ENCODE data around the gene PDCL3. TPM values are rescaled to one million over a fixed set of nuclear protein-coding genes. Genes with fewer than 3 reads are reported as not detected.

The PDCL3 gene
- total RNA-seq, 1 experiment from 2014 or later: 22.1 TPM

DNA sequence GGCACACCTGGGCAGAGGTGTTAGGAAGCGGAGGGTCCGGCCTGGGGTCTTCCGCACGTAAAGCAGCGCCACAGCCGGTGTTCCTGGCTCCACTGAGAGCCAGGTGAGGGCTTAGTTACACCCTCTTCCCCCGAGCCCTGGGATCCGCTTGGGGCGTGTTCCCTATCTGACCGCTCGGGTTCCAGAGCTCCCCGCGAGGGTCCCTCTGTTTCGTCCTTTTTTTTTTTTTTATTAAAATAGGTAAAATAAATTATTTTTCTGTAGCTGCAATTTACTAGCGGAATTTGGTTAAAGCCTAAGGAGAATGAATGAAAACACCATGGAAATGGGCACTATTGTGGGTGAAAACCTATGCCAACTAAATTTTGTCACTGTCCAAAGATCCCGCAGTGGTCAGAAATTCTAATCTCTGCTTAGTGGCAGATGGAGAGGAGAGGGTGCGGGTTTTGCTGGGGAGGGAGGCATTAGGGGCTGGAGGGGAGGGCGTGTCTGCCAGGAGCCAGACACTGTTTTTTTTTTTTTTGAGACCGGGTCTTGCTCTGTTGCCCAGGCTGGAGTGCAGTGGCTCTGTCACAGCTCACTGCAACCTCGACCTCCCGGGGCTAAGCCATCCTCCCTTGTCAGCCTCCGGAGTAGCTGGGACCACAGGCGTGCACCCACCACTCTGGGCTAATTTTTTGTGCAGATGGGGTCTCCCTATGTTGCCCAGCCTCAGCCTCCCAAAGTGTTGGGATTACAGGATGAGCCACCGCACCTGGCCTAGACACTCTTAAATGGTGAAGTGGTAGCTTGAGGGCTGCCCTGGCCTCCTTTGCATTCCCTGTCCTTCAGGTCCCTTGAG is 834 bp downstream of the PDCL3 start:
- 0 out of 2 replicates have a peak overlapping the region, but pooled peaks have one; percentile 76 for H3K27ac Mint-ChIP-seq
- TF ChIP-seq RELA (CRISPR knock-in tag; IDR thresholded peaks at IDR 0.05; ENCODE audit: borderline replicate concordance) (no peak), ZNF121 (CRISPR knock-in tag; IDR thresholded peaks at IDR 0.05) (peak; percentile 89), FOXP1 (CRISPR knock-in tag; IDR thresholded peaks at IDR 0.05; ENCODE audit: borderline replicate concordance) (no peak)
- POLR2A ChIA-PET: interaction anchor here (0.5 to 1.5 kb wide), 3 partner anchors 38 to 147 kb away, joined by 3 to 9 read pairs (median 4); no protein-coding TSS in a partner anchor
- H3K4me1 Mint-ChIP-seq: peaks cover 17% of the 10 kb centered on the region
- DNase-seq (ENCODE audit: low spot score) (no peak), ATAC-seq (peak; percentile 12)
- no peaks in the 10 kb centered on the region for H3K27me3 Mint-ChIP-seq (ENCODE audit: low read depth)
- peak overlapping the region; percentile 82 for H3K4me3 Mint-ChIP-seq
- H3K9me3 Mint-ChIP-seq: peaks cover 3% of the 10 kb centered on the region
- CTCF ChIA-PET: interaction anchor here (0.6 to 1.9 kb wide), 10 partner anchors 14 to 859 kb away, joined by 3 to 9 read pairs (median 3); no protein-coding TSS in a partner anchor
- H3K36me3 Mint-ChIP-seq: peaks cover 23% of the 10 kb centered on the region

DNA sequence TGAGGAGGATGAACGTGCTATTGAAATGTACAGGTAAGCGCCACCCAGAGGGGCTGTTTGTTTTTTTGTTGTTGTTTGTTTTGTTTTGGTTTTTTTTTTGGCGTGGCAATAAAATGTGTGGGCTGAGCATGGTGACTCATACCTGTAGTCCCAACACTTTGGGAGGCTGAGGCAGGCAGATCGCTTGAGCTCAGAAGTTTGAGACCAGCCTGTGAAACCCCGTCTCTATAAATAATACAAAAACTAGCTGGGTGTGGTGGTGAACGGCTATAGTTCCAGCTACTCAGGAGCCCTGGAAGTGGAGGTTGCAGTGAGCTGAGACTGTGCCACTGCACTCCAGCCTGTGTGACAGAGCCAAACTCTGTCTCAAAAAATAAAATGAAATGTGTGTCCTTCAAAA is 6.2 kb downstream of the PDCL3 start:
- ATAC-seq (no peak), DNase-seq (ENCODE audit: low spot score) (no peak)
- TF ChIP-seq TP53 (CRISPR knock-in tag; IDR thresholded peaks at IDR 0.05) (no peak), ETV6 (CRISPR knock-in tag; IDR thresholded peaks at IDR 0.05) (no peak), JUN (CRISPR knock-in tag; IDR thresholded peaks at IDR 0.05) (no peak), NR3C1 (CRISPR knock-in tag; conservative IDR thresholded peaks at IDR 0.05; ENCODE audit: low read depth) (no peak), FOXJ3 (CRISPR knock-in tag; IDR thresholded peaks at IDR 0.05; ENCODE audit: borderline replicate concordance) (no peak), GRHL2 (CRISPR knock-in tag; IDR thresholded peaks at IDR 0.05; ENCODE audit: insufficient replicate concordance, severe bottlenecking) (no peak), NR1H2 (CRISPR knock-in tag; IDR thresholded peaks at IDR 0.05) (no peak)
- TF ChIP-seq, protein P1, sequence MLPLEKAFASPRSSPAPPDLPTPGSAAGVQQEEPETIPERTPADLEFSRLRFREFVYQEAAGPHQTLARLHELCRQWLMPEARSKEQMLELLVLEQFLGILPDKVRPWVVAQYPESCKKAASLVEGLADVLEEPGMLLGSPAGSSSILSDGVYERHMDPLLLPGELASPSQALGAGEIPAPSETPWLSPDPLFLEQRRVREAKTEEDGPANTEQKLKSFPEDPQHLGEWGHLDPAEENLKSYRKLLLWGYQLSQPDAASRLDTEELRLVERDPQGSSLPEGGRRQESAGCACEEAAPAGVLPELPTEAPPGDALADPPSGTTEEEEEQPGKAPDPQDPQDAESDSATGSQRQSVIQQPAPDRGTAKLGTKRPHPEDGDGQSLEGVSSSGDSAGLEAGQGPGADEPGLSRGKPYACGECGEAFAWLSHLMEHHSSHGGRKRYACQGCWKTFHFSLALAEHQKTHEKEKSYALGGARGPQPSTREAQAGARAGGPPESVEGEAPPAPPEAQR (CRISPR knock-in tag; IDR thresholded peaks at IDR 0.05): no peak
- Mint-ChIP-seq H3K27me3 (ENCODE audit: low read depth) (no peaks in the 10 kb centered on the region), H3K4me3 (no peak overlapping the region), H3K27ac (no peak overlapping the region), H3K9me3 (no peaks in the 10 kb centered on the region), H3K36me3 (peaks cover 43% of the 10 kb centered on the region), H3K4me1 (no peaks in the 10 kb centered on the region; the same call in 1 of the 2 replicates)
- ChIA-PET POLR2A (no interaction called here), CTCF (no interaction called here)

DNA sequence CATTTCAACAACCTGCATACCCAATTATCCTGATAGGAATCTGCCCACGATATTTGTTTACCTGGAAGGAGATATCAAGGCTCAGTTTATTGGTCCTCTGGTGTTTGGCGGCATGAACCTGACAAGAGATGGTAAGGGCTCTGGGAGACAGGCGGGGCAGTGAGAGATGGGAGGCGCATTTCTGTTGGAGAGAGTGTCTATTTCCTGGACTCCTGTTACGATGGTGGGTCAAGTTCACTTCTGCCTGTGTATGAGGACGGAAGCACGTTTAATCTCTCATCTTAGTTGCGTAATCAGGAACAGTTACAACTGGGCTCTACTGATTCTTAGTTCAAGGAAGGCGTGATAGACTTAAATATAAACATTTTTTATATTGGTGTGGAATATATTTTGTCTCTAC is 8.9 kb downstream of the PDCL3 start:
- POLR2A ChIA-PET: no interaction called here

DNA sequence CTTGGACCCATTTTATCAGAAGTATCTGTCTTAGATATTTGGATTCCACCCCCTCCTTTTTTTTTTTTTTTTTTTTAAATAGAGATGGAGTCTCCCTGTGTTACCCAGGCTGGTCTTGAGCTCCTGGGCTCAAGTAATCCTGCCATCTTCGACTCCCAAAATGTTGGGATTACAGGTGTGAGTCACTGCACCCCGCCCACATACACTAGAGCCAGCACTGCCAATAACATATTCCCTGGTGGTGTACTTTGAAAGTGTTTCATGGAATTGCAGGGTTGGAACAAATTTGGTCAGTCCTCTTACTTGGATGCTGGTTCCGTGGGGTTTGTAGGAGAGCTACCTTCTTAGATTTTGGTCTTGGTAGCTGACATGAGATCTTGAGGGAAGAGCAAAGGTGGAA is 15.0 kb downstream of the PDCL3 start:
- Mint-ChIP-seq H3K4me3 (no peak overlapping the region), H3K27ac (no peak overlapping the region), H3K36me3 (peaks cover 22% of the 10 kb centered on the region), H3K27me3 (ENCODE audit: low read depth) (no peaks in the 10 kb centered on the region), H3K4me1 (no peaks in the 10 kb centered on the region), H3K9me3 (no peaks in the 10 kb centered on the region)
- no peak for ATAC-seq
- ChIA-PET CTCF (interaction anchor here (0.6 to 0.9 kb wide), 2 partner anchors 315 to 1914 kb away, joined by 3 to 4 read pairs; no protein-coding TSS in a partner anchor), POLR2A (interaction anchor here (0.7 kb wide), 1 partner anchor 95 kb away, joined by 5 read pairs; no protein-coding TSS in a partner anchor)
- no peak for DNase-seq (ENCODE audit: low spot score)
- TF ChIP-seq, protein P2, sequence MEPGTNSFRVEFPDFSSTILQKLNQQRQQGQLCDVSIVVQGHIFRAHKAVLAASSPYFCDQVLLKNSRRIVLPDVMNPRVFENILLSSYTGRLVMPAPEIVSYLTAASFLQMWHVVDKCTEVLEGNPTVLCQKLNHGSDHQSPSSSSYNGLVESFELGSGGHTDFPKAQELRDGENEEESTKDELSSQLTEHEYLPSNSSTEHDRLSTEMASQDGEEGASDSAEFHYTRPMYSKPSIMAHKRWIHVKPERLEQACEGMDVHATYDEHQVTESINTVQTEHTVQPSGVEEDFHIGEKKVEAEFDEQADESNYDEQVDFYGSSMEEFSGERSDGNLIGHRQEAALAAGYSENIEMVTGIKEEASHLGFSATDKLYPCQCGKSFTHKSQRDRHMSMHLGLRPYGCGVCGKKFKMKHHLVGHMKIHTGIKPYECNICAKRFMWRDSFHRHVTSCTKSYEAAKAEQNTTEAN (CRISPR knock-in tag; IDR thresholded peaks at IDR 0.05): no peak
- TF ChIP-seq NFE2L1 (CRISPR knock-in tag; IDR thresholded peaks at IDR 0.05) (no peak), JAZF1 (CRISPR knock-in tag; IDR thresholded peaks at IDR 0.05) (no peak), SP1 (CRISPR knock-in tag; conservative IDR thresholded peaks at IDR 0.05) (no peak)
- TF ChIP-seq, protein P3, sequence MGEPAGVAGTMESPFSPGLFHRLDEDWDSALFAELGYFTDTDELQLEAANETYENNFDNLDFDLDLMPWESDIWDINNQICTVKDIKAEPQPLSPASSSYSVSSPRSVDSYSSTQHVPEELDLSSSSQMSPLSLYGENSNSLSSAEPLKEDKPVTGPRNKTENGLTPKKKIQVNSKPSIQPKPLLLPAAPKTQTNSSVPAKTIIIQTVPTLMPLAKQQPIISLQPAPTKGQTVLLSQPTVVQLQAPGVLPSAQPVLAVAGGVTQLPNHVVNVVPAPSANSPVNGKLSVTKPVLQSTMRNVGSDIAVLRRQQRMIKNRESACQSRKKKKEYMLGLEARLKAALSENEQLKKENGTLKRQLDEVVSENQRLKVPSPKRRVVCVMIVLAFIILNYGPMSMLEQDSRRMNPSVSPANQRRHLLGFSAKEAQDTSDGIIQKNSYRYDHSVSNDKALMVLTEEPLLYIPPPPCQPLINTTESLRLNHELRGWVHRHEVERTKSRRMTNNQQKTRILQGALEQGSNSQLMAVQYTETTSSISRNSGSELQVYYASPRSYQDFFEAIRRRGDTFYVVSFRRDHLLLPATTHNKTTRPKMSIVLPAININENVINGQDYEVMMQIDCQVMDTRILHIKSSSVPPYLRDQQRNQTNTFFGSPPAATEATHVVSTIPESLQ (CRISPR knock-in tag; IDR thresholded peaks at IDR 0.05): no peak
- TF ChIP-seq, protein P4, sequence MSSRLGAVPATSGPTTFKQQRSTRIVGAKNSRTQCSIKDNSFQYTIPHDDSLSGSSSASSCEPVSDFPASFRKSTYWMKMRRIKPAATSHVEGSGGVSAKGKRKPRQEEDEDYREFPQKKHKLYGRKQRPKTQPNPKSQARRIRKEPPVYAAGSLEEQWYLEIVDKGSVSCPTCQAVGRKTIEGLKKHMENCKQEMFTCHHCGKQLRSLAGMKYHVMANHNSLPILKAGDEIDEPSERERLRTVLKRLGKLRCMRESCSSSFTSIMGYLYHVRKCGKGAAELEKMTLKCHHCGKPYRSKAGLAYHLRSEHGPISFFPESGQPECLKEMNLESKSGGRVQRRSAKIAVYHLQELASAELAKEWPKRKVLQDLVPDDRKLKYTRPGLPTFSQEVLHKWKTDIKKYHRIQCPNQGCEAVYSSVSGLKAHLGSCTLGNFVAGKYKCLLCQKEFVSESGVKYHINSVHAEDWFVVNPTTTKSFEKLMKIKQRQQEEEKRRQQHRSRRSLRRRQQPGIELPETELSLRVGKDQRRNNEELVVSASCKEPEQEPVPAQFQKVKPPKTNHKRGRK (CRISPR knock-in tag; IDR thresholded peaks at IDR 0.05; ENCODE audit: borderline replicate concordance): no peak
- TF ChIP-seq, protein P5, sequence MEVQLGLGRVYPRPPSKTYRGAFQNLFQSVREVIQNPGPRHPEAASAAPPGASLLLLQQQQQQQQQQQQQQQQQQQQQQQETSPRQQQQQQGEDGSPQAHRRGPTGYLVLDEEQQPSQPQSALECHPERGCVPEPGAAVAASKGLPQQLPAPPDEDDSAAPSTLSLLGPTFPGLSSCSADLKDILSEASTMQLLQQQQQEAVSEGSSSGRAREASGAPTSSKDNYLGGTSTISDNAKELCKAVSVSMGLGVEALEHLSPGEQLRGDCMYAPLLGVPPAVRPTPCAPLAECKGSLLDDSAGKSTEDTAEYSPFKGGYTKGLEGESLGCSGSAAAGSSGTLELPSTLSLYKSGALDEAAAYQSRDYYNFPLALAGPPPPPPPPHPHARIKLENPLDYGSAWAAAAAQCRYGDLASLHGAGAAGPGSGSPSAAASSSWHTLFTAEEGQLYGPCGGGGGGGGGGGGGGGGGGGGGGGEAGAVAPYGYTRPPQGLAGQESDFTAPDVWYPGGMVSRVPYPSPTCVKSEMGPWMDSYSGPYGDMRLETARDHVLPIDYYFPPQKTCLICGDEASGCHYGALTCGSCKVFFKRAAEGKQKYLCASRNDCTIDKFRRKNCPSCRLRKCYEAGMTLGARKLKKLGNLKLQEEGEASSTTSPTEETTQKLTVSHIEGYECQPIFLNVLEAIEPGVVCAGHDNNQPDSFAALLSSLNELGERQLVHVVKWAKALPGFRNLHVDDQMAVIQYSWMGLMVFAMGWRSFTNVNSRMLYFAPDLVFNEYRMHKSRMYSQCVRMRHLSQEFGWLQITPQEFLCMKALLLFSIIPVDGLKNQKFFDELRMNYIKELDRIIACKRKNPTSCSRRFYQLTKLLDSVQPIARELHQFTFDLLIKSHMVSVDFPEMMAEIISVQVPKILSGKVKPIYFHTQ (CRISPR knock-in tag; IDR thresholded peaks at IDR 0.05): no peak

More for the DNA sequence above, 8.9 kb downstream of the PDCL3 start:
- no peaks in the 10 kb centered on the region for H3K4me1 Mint-ChIP-seq
- H3K9me3 Mint-ChIP-seq: no peaks in the 10 kb centered on the region
- no peak for DNase-seq (ENCODE audit: low spot score)
- no peak overlapping the region for H3K27ac Mint-ChIP-seq
- CTCF ChIA-PET: no interaction called here
- ATAC-seq: no peak
- no peak overlapping the region for H3K4me3 Mint-ChIP-seq
- no peak for TF ChIP-seq ZNF232 (CRISPR knock-in tag; IDR thresholded peaks at IDR 0.05)
- no peak for TF ChIP-seq FOXP1 (CRISPR knock-in tag; IDR thresholded peaks at IDR 0.05; ENCODE audit: borderline replicate concordance)
- no peak for TF ChIP-seq CREB1 (CRISPR knock-in tag; IDR thresholded peaks at IDR 0.05)
- TF ChIP-seq PRRX2 (CRISPR knock-in tag; IDR thresholded peaks at IDR 0.05): no peak
- TF ChIP-seq TEAD1 (CRISPR knock-in tag; IDR thresholded peaks at IDR 0.05): no peak
- peaks cover 49% of the 10 kb centered on the region for H3K36me3 Mint-ChIP-seq
- no peaks in the 10 kb centered on the region for H3K27me3 Mint-ChIP-seq (ENCODE audit: low read depth)
